ENCODE results near the gene HSDL2. TPM values are rescaled to one million over a fixed set of nuclear protein-coding genes. Genes with fewer than 3 reads are reported as not detected.

HSDL2 gene
- 100 to 1,000 TPM in 1 of 2 donors, 10 to 100 TPM in 1; 93.0 to 127 TPM for total RNA-seq

DNA sequence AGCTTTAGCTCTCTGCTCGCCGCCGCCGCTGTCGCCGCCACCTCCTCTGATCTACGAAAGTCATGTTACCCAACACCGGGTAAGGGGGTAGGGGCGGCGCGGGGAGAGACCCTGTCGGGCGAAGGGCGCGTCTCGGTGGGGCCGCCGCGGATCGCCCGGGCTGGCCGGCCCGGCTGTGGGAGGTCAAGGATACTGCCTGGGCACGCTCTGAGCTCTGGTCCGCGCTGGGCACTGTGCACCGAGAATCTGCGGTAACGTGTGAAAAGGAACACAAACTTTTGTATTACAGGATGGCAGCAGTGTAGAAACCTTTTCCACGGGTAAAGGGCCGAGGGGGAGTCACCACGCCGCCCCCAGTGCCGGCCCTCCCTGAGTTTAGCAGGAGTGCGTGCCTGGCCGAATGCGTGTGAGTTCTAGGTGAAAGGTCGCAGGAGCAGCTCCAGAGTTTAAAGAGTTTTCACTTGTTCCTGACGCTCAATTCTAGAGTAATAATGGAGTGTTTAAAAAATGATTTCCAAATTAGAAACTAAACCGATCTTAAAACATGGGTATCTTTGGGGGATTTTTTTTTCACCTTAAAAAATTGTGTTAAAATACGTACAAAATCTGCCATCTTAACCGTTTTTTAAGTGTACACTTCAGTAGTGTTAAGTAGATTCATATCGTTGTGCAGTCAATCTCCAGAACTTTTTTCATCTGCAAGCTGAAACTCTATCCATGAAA lies at the start of gene HSDL2:
TSS of gene HSDL2 (plus strand) at position 7 of the 723 bp plus-strand sequence. CDS start at position 63, 56 bp downstream.
- Histone ChIP-seq H3K4me3 (peak within 1 kb of the TSS; percentile 78 to 97), H3K27me3 (no peaks in the 10 kb centered on the region), H3K9me3 (no peaks in the 10 kb centered on the region), H3K4me1 (peaks cover 0 to 67% of the 10 kb centered on the region in 2 donors), H3K36me3 (no peaks in the 10 kb centered on the region), H3K27ac (peak within 1 kb of the TSS; percentile 98 to 99)
- TF ChIP-seq, protein P1, sequence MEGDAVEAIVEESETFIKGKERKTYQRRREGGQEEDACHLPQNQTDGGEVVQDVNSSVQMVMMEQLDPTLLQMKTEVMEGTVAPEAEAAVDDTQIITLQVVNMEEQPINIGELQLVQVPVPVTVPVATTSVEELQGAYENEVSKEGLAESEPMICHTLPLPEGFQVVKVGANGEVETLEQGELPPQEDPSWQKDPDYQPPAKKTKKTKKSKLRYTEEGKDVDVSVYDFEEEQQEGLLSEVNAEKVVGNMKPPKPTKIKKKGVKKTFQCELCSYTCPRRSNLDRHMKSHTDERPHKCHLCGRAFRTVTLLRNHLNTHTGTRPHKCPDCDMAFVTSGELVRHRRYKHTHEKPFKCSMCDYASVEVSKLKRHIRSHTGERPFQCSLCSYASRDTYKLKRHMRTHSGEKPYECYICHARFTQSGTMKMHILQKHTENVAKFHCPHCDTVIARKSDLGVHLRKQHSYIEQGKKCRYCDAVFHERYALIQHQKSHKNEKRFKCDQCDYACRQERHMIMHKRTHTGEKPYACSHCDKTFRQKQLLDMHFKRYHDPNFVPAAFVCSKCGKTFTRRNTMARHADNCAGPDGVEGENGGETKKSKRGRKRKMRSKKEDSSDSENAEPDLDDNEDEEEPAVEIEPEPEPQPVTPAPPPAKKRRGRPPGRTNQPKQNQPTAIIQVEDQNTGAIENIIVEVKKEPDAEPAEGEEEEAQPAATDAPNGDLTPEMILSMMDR (IDR thresholded peaks at IDR 0.05): no peak
- DNase-seq (ENCODE audit: low spot score): no peak

DNA sequence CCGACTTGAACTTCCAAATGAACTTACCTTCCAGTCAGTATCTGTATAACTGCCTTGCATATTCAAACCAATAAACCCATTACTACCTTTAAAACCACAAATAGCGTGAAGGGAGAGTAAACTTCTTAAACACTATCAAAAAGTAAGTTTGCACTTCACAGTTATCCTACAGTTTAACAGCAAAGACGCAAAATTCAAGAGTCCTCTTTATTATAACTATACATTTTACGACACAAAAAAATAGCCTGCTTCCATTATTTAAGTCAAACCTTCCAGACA lies 48.3 kb upstream of the HSDL2 start:
- no peaks in the 10 kb centered on the region for H3K9me3 ChIP-seq
- H3K27ac ChIP-seq: peak overlapping the region in 1 of 2 donors; percentile 2
- H3K36me3 ChIP-seq: no peaks in the 10 kb centered on the region
- H3K27me3 ChIP-seq: no peaks in the 10 kb centered on the region
- peak overlapping the region in 1 of 2 donors; percentile 82 for H3K4me3 ChIP-seq
- H3K4me1 ChIP-seq: no peaks in the 10 kb centered on the region
- TF ChIP-seq, protein P1 (IDR thresholded peaks at IDR 0.05): no peak
- no peak for DNase-seq (ENCODE audit: low spot score)

DNA sequence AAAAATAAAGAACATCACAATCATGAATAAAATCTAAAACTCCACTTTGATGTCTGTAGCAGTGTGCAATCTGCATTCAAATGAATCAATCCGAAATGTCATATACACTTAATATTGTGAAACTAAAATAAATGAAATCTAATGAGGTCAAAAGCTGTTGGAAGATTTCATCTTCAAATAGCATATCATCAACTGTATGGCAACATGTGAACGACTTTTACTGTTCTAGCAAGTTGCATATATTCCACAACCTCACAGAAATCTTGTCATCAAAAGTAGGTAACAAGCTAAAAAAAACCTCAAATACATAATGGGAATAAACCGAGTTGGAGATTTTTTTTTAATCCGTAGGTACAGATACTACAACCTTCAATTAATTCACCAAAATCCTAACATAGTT lies 47.7 kb upstream of the HSDL2 start:
- TF ChIP-seq, protein P1 (IDR thresholded peaks at IDR 0.05): no peak
- DNase-seq (ENCODE audit: low spot score): no peak
- Histone ChIP-seq H3K36me3 (no peaks in the 10 kb centered on the region), H3K27me3 (no peaks in the 10 kb centered on the region), H3K4me1 (no peaks in the 10 kb centered on the region), H3K4me3 (peak overlapping the region; percentile 82 to 100), H3K9me3 (no peaks in the 10 kb centered on the region), H3K27ac (peak overlapping the region; percentile 97 to 100)

DNA sequence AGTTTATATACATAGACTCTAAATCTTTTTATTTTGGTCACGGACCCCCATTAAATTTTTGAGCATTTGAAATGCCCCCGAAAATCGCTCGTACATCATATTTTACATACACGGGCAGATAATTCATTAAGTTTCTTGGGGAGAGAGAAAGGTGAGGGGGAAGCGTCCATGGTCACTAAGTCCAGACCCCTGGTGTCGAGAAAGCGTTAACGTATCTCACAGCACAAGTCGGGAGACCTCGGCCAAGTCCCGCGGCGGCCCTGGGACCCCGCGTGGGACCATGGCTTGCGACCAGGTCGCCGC lies 47.3 kb upstream of the HSDL2 start:
- no peak for DNase-seq (ENCODE audit: low spot score)
- no peaks in the 10 kb centered on the region for H3K9me3 ChIP-seq
- H3K27ac ChIP-seq: peak overlapping the region; percentile 97 to 100
- peak overlapping the region; percentile 82 to 100 for H3K4me3 ChIP-seq
- TF ChIP-seq, protein P1 (IDR thresholded peaks at IDR 0.05): no peak
- no peaks in the 10 kb centered on the region for H3K27me3 ChIP-seq
- no peaks in the 10 kb centered on the region for H3K36me3 ChIP-seq
- no peaks in the 10 kb centered on the region for H3K4me1 ChIP-seq

DNA sequence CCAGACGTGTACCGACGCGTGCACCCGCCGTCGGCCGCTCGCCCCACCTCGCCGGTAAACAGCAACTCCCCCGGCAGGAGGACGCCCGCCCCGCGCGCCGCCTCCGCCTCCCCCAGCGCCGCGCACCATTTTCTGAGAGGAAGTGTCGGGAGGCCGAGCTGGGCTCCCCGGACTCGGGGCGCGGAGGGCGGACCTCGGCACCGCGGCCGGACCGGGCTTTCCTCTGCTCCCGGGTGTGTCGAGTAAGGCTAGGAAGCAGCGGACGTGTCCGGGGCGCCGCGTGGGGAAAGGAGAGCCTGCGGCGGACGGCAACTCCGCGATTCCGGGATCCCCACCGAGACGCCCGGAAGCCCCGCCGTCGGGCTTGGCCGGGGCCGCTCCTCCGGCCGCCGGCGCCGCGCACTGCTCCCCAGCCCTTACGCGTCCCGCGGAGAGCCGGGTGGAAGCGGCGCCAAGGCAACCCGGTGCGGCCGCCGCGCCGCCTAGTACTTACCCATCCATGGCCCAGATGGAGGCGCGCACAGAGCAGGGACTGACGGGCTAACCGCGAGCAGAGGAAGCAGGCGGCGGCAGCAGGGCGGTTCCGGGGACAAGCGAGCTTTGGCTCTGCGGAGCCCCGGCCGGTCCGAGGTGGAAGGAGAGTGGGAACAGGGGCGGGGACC lies 46.8 kb upstream of the HSDL2 start, which contains the start of gene PTBP3:
TSS of gene PTBP3 (minus strand) at position 643 of the 662 bp plus-strand sequence. CDS start 35,754 bp downstream, outside the sequence.
- DNase-seq (ENCODE audit: low spot score): peak; percentile 76
- Histone ChIP-seq H3K4me3 (peak within 1 kb of the TSS; percentile 82 to 100), H3K36me3 (no peaks in the 10 kb centered on the region), H3K4me1 (no peaks in the 10 kb centered on the region), H3K9me3 (no peaks in the 10 kb centered on the region), H3K27ac (peak within 1 kb of the TSS; percentile 97 to 100), H3K27me3 (no peaks in the 10 kb centered on the region)
- TF ChIP-seq, protein P1 (IDR thresholded peaks at IDR 0.05): no peak

Measured in right atrium auricular region (tissue), 2 donors.